Stimulated activated CD4-positive, alpha-beta T cell treated with anti-CD3 and anti-CD28 coated beads, Interleukin-12 subunit alpha, Interleukin-12 subunit beta, amount 100 ng/mL, for 4 hours (primary cell): ENCODE measurements around the gene TMEM121B.
A peak's percentile ranks its signal among the peaks of the same experiment; 100 is the strongest.
"Not testable (repeated sequence)": the region's sequence is repeated elsewhere in the genome, so short reads cannot be mapped to it uniquely, and the experiment has no call there.

Source experiments
- DNase-seq: peaks from one replicate; pipeline ENCODE4 v3.0.0-alpha.2; 2020

TMEM121B gene

DNA sequence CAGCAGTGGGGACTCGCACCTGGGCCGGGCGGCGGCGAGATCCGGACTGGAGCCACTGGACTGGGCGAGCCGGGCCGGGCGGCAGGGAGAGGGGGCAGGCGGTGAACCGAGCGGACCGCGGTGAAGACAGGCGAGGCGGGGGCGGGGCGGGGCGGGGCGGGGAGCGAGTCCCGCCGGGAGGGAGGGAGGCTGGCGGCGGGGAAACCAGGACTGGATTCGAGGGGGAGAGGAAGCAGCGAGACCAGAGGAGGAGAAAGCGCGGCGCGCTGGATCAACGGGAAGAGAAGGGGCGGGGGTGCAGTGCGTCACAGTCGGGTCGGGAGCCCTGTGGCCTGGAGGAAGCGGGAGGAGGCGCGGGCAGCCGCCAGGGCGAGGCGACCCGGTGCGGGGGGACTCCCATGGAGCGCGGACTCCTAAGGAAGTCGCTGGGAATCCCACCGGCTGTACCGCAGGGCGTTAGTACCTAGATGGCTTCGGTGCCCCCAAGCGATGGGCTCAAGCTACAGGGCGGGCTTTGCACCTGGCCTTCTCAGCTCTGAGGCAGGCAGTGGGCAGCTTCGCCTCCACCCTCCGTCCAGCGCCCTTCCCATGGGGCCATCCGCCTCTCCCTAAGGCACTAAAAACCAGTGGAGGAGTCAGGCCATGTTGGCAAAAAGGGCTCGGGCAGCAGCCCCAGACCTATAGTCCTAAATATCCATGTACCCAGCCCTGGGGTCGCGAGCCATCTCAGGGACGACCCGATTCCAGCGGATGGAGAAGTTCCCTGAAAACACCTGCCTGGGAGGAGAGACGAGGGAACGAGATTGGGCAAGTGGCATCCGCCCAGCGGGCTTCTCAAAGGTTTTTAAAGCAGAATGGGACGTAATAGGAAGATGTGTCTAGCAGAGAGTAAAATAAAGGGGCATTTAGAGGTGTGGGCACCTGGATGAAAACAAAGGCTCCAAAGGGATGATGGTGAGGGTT, at the start of gene TMEM121B:
Gene TMEM121B (minus strand): TSS at position 128 of the 963 bp plus-strand sequence. CDS start 233 bp downstream, outside the sequence.
- no peak for DNase-seq

DNA sequence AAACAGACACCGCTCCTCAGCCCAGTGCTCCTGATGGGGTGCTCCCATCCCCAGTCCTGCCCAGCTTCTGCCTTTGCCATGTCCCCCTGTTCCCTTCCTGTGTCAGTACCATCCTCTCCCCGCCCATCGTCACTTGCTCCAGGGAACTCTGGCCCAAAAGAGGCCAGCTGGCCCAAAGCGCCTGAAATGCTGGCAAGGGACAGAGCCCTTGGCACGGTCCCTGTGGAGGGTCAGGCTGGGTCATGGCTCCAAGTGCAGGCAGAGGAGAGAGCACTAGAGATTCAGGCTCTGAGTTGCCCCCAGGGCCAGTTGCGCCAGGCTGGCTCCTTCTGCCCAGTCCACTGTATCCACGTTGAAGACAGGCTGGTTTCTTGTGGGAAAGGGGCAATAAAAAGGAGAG, 46.3 kb upstream of the TMEM121B start:
- no peak for DNase-seq

DNA sequence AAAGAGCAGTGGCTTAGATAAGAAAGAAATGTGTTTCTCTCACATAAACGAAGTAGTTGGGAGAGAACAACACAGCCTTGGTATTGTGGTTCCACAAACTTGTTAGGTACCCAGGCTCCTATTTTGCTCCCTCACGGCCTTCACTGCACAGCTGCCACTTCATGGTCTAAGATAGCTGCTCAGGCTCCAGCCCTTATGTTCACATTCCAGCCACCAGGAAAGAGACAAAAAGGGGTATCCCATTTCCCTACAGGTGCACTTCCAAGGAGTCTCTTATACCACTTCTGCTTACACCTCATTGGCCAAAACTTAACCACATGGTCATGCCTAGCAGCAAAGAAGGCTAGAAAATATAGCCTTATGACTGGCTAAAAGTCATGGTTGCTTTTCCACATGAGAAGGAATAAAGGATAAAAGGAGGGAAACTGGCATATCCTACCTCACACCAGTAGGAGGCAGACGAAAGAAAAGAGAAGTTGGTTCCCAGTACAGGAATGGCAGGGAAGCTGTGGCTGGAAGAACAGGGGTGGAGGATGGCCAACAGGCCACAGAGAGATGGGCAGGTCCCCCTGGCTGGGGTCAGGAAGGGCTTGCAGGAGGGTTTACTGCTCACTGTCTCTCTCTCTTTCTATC, 43.3 kb upstream of the TMEM121B start:
- DNase-seq = no peak

DNA sequence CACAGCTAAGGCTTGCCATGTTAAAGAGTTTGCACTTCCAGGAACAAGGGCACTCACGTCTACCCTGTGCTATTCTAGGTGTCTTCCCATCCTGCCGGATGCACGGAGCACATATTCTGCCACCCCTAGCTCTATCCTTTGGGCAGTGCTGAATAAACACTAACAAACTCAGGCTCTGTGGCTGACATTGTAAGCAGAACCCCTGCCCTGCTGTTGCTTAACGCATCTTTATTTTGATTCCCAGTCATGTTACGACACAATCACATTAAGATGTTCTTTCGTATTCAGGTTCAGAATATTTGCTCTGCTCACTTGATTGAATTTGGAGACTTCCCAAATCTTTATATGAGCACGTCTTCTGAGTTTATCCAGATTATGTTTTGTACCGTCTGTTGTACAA, 41.6 kb upstream of the TMEM121B start:
- no peak for DNase-seq

DNA sequence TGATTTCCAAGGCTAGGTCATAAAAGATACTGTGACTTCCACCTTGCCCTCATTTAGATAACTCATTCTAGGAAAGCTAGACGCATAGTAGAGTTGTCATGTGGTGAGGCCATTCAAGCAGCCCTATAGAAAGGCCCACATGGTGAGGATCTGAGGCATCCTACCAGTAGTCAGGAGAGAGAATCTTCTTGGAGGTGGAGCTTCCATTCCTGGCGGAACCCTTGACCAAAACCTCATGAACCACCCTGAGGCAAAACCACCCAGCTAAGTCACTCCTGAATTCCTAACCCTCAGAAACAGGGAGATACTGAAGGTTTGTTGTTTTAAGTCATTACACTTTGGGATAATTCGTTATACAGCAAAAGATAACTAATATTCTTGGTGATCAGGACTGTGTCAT, 40.8 kb upstream of the TMEM121B start:
- DNase-seq = no peak

DNA sequence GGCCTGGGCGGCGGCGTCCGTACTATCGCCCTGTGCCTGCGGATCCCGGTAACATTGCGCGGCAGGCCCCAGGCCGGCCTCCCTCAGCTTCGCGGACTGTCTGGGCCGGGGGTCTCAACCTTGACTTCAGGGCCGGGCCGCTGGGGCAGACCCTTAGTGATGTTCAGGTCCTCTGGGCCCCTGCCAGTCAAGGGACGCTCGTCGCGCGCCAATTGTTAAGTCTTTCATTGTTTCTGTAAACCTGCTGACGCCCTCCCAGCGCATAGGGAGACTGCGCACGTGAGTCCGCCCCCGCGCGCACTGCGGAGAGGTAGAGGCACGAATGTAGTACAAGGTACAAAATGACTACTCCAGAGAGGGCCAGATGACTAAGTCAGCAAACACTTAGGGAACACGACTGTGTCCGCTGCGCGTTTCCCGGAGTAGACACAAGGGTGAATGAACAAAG, 38.4 kb upstream of the TMEM121B start:
- DNase-seq = peak; percentile 72

DNA sequence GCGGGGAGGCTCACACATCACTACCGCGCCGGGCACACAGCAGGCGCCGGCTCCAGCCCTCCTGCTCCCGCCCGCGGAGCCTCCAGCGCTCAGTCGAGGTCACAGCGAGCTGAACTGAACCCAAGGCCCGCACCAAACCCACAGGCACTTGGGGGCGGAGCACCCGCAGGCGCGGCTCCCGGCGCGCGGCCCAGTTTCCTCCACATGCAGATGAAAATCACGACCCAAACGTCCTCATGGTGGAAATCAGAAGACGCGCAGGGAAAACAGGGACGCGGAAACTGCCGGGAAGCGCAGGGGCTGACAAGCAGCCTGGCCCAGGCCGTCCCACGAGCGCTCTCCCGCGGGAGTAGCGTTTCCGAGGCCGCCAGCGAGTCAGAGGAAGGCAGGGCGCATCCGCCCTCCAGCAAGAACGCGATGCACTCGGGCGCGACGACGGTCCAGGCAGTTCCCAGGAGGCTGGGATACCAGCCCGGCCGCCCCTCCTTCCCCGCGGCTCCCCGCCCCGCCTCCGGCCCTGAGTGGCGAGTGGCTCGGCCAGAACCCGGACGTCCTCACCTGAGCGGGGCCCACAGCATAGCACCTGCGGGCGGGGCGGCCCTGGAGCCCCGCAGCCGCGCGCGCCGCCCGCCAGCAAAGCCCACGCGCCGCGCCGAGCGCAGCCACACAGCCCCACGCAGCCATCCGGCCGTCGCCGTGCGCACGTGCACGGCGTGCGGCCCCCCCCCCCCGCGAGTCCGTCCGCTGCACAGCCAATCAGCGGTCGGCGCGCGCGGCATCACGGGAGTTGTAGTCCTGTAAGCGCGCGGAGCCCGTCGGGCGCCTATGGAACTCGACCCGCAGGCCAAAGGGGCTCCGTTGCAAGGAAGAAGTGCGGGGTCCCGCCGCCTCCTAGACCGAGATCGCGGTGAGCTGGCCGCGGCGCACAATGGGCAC, 37.7 kb upstream of the TMEM121B start, which contains the start of gene HDHD5:
Gene HDHD5 (minus strand): TSS at position 710 of the 936 bp plus-strand sequence. CDS start 26 bp downstream, at position 684.
- DNase-seq = peak; percentile 92

DNA sequence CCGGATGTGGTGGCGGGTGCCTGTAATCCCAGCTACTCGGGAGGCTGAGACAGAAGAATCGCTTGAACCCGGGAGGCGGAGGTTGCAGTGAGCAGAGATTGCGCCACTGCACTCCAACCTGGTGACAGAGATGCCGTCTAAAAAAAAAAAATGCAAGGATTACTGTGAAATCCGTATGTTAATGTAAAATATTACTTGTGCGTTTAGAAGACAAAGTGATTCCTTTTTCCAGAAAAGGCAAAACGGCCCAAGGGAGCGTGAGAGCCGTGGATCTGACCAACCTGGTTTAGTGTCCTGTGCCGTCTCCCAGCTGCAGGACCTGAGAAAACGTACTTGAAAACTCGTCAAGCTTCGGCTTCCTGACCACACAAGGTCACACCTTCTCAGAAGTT, 37.0 kb upstream of the TMEM121B start:
- no peak for DNase-seq

DNA sequence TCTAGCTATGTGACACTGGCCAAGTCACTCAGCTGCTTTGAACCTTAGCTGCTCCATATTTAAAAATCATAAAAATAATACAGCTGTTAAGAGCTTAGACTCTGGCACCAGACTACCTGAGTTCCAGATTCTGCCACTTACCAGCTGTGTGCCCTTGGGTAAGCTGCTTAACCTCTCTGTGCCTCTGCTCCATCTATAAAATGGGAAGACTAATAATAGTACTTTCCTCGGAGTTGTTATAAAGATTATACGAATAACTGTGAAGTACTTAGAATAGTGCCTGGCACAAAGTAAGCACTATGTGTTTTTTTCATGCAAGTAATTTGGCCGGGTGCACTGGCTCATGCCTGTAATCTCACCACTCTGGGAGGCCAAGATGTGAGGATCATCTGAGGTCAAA, 36.6 kb upstream of the TMEM121B start:
- no peak for DNase-seq

DNA sequence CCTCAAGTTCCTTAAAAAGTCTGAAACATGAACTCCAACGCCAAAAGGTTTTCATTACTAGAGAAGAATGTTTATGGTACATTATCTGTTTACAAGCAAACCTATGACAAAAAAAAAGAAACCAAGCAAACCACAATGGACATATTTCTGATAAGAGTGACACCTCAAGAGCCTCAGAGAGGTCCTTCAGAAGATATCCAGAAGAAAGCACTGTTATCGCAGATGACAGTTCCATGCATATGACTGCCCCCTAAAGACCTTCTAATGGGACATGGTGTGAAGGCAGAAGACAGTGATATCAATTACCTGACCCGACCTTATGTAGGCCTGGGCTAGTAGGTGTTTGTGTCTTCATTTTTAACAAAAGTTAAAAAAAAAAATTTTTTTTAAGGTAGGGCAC, 34.8 kb upstream of the TMEM121B start:
- no peak for DNase-seq

DNA sequence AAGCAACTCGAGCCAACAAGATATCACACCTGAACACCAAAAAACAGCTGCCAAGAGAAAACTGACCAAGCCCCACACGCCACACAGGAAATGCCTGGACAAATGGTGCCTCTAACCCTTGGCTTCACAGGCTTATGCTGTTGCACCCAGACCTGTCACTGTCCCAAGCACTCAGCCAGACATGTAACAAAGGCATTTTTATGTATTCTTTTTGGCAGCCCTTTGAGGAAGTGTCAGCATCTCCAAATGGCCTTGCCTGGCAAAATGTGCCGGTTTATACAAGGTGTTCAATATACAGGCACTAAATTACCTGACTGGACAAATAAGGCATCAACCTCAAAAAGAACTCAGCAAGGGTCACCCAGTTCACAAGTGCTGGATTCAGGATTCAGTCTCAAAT, 31.8 kb upstream of the TMEM121B start:
- no peak for DNase-seq

DNA sequence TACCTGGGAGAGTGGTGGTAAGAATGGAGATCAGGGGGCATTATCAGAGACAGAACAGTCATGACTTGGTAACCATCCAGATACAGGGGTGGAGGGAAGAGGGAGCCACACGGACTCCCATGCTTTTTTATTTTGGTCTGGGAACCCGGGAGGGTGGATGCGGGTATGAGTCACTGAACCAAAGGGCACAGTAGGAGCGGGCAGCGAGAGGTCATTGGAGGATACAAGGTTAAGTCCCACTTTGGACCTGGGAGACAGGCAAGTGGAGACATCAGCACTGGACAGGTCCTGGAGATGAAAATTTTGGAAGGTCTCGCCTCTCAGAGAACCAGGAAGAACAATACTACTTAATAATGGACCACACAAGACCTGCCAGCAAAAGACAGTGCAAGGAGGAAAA, 31.2 kb upstream of the TMEM121B start:
- DNase-seq = no peak

DNA sequence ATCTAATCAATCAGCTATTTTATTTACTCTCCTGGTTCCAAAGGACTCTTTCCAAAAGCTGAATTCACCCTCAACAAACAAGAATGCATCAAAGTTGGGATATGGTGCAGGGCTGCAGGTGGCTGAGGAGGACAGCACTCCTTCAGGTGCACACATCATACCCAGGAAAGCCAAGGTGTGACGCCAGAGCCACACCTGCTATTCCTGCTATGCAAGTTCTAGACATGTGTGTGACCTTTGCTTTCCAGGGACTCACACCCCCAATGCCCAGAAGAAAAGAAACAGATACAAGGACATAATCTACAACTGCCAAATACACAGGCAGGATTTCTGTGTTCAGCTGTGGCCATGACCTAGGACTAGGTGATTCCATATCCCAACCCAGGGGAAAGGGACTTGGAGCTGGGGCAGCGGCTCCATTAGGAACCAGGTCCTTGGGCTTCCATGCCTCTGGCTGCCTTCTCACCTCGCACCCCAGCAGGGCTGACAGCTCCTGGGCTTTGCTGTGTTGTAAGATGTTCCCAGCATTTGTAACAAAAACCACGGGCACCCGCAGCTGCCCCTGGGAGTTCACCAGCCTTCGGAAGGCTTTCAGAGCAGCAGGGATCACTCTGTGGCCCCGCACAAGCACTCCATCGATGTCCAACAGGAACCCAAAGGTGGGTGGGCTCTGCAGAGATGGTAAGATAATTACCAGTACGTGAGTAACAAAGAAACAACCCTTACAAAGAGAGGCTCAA, 28.1 kb upstream of the TMEM121B start:
- no peak for DNase-seq

DNA sequence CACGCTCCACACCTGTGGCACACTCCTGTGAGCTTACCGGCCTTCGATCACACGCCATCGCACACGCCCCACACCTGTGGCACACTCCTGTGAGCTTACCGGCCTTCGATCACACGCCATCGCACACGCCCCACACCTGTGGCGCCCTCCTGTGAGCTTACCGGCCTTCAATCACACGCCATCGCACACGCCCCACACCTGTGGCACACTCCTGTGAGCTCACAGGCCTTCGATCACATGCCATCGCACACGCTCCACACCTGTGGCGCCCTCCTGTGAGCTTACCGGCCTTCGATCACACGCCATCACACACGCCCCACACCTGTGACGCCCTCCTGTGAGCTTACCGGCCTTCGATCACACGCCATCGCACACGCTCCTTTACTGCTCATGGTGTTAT, 26.3 kb upstream of the TMEM121B start:
- not testable (repeated sequence) for DNase-seq

DNA sequence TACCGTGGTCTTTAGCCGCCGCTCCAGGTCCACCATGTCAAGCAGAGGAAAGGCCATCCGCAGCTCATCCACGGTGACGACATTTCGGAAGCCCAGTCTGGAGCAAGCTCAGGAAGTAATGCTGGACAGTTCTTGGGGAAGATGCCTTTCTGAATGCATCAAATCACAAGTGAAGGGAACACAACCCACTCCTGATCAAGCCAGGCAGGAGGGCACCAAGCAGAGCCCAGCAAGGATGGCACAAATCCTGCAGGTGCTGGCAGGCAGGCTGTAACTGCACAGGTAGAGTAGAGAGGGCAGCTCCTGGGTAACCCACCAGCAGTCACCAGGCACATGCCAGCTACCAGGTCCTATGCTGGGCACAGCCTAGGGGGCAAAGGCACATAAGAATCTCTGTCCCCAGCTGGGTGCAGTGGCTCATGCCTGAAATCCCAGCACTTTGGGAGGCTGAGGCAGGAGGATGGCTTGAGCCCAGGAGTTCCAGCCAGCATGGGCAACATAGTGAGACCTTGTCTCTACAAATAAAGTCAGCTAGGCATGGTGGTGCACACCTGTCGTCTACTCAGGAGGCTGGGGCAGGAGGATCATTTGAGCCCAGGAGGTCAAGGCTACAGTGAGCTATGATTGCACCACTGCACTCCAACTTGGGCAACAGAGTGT, 24.0 kb upstream of the TMEM121B start:
- no peak for DNase-seq

DNA sequence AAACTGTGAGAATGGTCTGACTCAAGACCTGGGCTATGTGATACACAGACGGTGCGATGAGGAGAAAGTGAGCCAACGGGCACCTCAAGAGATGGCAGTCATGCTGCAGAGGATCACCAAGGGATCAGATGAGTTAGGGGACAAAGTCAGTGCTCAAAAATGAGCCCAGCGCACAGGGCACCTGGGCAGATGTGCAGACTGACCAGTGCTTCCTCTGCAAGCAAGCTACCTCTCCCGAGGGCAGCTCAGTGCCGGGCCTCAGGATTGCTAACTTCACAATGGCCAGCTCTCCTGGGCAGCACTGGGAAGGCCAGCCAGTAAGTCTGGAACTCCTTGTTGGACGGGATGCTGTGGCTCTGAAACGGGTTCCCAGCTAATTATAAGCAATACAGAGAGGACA, 22.7 kb upstream of the TMEM121B start:
- no peak for DNase-seq

DNA sequence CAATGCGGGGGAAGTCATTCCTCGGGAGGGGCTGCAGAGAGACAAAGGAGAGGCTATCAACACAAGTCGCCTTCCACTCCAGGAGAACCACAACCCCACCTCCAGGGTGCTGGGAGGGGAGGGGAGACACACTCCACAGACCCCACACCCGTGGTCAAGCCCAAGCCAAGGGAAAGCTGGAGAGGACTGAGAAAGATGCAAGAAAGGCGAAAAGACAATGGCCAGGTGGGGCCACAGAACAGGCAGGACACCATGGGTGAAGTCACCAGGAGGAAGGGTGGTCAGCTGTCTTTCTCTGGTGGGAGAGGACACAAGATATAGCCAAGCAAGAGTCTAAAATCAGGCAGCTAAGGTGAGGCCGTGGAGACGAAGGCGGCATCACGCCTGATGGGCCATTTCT, 21.9 kb upstream of the TMEM121B start:
- no peak for DNase-seq

DNA sequence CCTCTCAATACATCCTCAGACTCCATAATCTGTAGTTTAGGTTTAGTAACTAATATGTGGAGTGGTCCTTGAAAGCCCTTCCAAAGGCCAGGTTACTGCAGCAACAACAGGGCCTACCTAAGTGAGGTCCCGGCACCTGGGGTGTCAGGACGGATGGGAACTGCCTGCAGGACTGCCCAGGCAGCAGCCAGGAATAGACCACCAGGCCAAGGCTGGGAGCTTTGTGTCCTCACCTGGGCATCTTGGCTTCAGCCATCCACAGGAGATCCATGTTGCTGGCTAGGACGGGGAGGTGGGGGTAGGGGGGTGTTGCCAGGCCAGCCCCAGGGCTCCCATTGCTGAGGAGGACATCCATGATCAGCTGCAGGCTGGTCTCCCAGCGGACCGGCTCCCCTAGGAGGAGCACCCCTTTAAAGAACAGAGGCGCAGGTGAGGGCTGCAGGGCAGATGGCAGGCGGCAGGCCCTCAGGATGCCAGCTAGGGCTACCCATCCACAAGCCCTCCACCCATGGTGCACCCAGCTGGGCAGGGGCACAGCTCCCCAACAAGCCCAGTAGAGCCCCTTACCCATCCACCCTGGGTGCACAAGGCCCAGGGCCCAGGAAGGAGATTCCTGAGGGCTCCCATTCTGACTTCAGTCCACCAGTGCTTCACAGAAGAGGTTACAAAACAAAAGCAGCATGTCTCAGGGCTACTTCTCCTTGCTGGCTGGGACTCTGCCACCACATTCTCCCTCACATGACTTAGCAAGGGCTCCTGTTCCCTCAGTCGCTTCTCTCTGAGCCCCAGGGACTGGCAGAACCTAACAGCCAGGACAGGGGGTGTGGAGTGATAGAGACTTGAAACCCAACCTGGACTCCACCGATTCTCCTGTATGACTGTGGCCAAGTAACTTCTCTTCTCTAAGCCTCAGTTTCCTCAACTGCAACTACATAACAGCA, 19.9 kb upstream of the TMEM121B start:
- no peak for DNase-seq

DNA sequence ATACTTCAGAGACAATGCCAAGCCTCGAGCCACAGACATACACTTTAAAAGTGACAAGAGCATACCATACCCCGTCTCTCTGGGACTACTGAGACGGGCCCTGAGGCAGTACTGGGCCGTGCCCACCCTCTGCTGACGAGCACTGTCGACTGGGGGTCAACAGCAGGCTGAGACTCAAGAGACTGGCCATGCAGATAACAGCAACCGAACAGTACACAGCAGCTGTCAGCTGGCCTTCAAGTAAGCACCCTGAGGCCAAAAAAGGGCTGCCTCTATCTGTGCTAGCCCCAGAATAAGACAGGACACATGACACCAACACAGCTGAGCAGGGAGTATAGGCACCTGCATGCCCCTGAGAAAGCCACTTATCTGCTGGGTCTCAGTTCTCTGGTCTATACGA, 18.9 kb upstream of the TMEM121B start:
- DNase-seq = no peak

DNA sequence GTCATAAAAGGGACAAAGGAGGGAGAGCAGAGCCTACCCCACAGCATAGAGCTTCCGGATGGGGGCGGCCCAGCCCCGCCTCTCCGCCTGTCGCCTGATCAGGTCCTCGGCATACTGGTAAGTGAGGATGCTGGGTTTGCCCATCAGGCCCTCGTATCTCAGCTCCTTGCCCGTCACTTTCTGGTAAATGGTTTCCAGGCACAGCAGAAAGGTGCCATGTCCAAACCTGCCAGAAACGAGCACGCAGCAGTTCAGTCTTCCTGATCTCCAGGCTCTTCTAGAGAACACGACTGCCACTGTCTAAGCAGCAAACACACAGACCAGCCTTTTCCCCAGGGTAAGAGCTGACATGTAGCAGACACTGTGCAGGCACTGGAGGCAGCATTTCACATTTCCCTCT, 17.4 kb upstream of the TMEM121B start:
- DNase-seq = no peak
